ENCODE results near the gene COPG1.

The COPG1 gene

GRCh38 chr3:129320261-129320660 lies 70.9 kb downstream of the COPG1 start:
- H3K27ac Mint-ChIP-seq = no peak overlapping the region

GRCh38 chr3:129320825-129321487 lies 71.5 kb downstream of the COPG1 start:
- no peak overlapping the region for H3K27ac Mint-ChIP-seq
- no peaks in the 10 kb centered on the region for H3K36me3 Mint-ChIP-seq (ENCODE audit: low read depth)
- H3K4me3 Mint-ChIP-seq = no peak overlapping the region
- H3K27me3 Mint-ChIP-seq (ENCODE audit: low read depth) = no peaks in the 10 kb centered on the region
- H3K4me1 Mint-ChIP-seq (ENCODE audit: low read depth) = peaks cover 2% of the 10 kb centered on the region
- no peaks in the 10 kb centered on the region for H3K9me3 Mint-ChIP-seq

More at GRCh38 chr3:129320261-129320660, 70.9 kb downstream of the COPG1 start:
- no peaks in the 10 kb centered on the region for H3K9me3 Mint-ChIP-seq
- peaks cover 2% of the 10 kb centered on the region for H3K4me1 Mint-ChIP-seq (ENCODE audit: low read depth)
- H3K27me3 Mint-ChIP-seq (ENCODE audit: low read depth) = no peaks in the 10 kb centered on the region
- H3K4me3 Mint-ChIP-seq = no peak overlapping the region
- H3K36me3 Mint-ChIP-seq (ENCODE audit: low read depth) = peaks cover 2% of the 10 kb centered on the region

GRCh38 chr3:129321887-129322286 lies 72.5 kb downstream of the COPG1 start:
- H3K4me3 Mint-ChIP-seq = no peak overlapping the region
- H3K9me3 Mint-ChIP-seq = no peaks in the 10 kb centered on the region
- H3K4me1 Mint-ChIP-seq (ENCODE audit: low read depth) = peaks cover 2% of the 10 kb centered on the region
- H3K36me3 Mint-ChIP-seq (ENCODE audit: low read depth) = no peaks in the 10 kb centered on the region
- H3K27me3 Mint-ChIP-seq (ENCODE audit: low read depth) = no peaks in the 10 kb centered on the region
- H3K27ac Mint-ChIP-seq = no peak overlapping the region

GRCh38 chr3:129323651-129324294 lies 74.4 kb downstream of the COPG1 start:
- Mint-ChIP-seq H3K9me3 (no peaks in the 10 kb centered on the region), H3K4me1 (ENCODE audit: low read depth) (no peaks in the 10 kb centered on the region), H3K27me3 (ENCODE audit: low read depth) (no peaks in the 10 kb centered on the region), H3K36me3 (ENCODE audit: low read depth) (no peaks in the 10 kb centered on the region), H3K27ac (no peak overlapping the region), H3K4me3 (no peak overlapping the region)

- no peaks in the 10 kb centered on the region for H3K36me3 Mint-ChIP-seq (ENCODE audit: low read depth)
- no peaks in the 10 kb centered on the region for H3K9me3 Mint-ChIP-seq
- no peaks in the 10 kb centered on the region for H3K27me3 Mint-ChIP-seq (ENCODE audit: low read depth)
- H3K27ac Mint-ChIP-seq = no peak overlapping the region
- H3K4me1 Mint-ChIP-seq (ENCODE audit: low read depth) = no peaks in the 10 kb centered on the region
- no peak overlapping the region for H3K4me3 Mint-ChIP-seq
Measured at GRCh38 chr3:129324855-129325254, 75.4 kb downstream of the COPG1 start.

- Mint-ChIP-seq H3K4me3 (no peak overlapping the region), H3K9me3 (no peaks in the 10 kb centered on the region), H3K27ac (no peak overlapping the region), H3K4me1 (ENCODE audit: low read depth) (no peaks in the 10 kb centered on the region), H3K27me3 (ENCODE audit: low read depth) (peaks cover 2% of the 10 kb centered on the region), H3K36me3 (ENCODE audit: low read depth) (no peaks in the 10 kb centered on the region)
Measured at GRCh38 chr3:129325383-129325782, 76.0 kb downstream of the COPG1 start.

GRCh38 chr3:129326138-129326537 lies 76.7 kb downstream of the COPG1 start:
- Mint-ChIP-seq H3K27me3 (ENCODE audit: low read depth) (peaks cover 4% of the 10 kb centered on the region), H3K9me3 (no peaks in the 10 kb centered on the region), H3K4me1 (ENCODE audit: low read depth) (no peaks in the 10 kb centered on the region), H3K36me3 (ENCODE audit: low read depth) (no peaks in the 10 kb centered on the region), H3K4me3 (no peak overlapping the region), H3K27ac (no peak overlapping the region)

GRCh38 chr3:129326595-129326994 lies 77.2 kb downstream of the COPG1 start:
- no peaks in the 10 kb centered on the region for H3K9me3 Mint-ChIP-seq
- H3K4me1 Mint-ChIP-seq (ENCODE audit: low read depth) = no peaks in the 10 kb centered on the region
- H3K27me3 Mint-ChIP-seq (ENCODE audit: low read depth) = peaks cover 4% of the 10 kb centered on the region
- H3K4me3 Mint-ChIP-seq = no peak overlapping the region
- H3K36me3 Mint-ChIP-seq (ENCODE audit: low read depth) = no peaks in the 10 kb centered on the region
- H3K27ac Mint-ChIP-seq = no peak overlapping the region

All from T-helper 1 cell treated with Interleukin-12 subunit alpha and Interleukin-12 subunit beta and Interleukin-4 antibody, amounts not matched to agents 30 μg/mL and 1 μg/mL, for 36 hours (primary cell).